SK-N-MC (cell line): ENCODE measurements around the gene CRY1.

ENCODE experiments used
- EZH2 ChIP-seq: fragments of 200-600 bp; sonication (generic); IDR thresholded peaks from one replicate; pipeline ENCODE4 v1.6.1; 2017; ENCODE audit warnings: antibody characterized with exemption
- FOXP2 ChIP-seq: optimal IDR thresholded peaks from 2 replicates; pipeline ENCODE3; 2011; ENCODE audit warnings: mild to moderate bottlenecking, moderate library complexity; ENCODE audit not compliant: insufficient read depth; ENCODE audit errors: extremely low read length, control extremely low read depth
- POLR2AphosphoS5 ChIP-seq: IDR thresholded peaks from 2 replicates; pipeline ENCODE4 v1.6.1; 2012; ENCODE audit warnings: mild to moderate bottlenecking, low read depth, low read length, borderline replicate concordance

- TF ChIP-seq EZH2, result no peak
- TF ChIP-seq FOXP2, result no peak
- TF ChIP-seq POLR2AphosphoS5, result no peak
Observed at GRCh38 chr12:107081778-107082177, 11.6 kb downstream of the CRY1 start.
